Right kidney (tissue), 1 donor: ENCODE results near the gene SCG5.

ENCODE experiments used
- DNase-seq: peaks from one replicate; pipeline ENCODE4 v3.0.0-alpha.2; 2016

SCG5 gene

DNA sequence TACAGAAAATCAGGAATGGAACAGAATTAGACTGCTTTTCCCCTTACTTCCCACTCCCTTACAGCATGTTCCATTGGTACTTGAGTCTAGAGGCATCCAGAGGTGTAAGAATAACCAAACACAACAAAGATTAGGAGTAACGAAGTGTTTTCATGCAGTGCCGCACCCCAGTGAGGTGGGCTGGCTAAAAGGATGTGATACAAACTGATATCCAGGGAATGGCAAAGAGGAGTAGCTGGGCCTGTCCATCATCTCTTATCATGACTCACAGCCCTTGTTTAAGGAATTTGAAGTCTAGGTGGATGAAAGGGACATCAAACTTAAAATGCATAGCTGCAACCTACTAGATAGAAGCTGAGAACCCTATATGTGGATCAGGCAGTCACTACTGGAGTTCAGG lies 16.4 kb downstream of the SCG5 start:
- no peak for DNase-seq

DNA sequence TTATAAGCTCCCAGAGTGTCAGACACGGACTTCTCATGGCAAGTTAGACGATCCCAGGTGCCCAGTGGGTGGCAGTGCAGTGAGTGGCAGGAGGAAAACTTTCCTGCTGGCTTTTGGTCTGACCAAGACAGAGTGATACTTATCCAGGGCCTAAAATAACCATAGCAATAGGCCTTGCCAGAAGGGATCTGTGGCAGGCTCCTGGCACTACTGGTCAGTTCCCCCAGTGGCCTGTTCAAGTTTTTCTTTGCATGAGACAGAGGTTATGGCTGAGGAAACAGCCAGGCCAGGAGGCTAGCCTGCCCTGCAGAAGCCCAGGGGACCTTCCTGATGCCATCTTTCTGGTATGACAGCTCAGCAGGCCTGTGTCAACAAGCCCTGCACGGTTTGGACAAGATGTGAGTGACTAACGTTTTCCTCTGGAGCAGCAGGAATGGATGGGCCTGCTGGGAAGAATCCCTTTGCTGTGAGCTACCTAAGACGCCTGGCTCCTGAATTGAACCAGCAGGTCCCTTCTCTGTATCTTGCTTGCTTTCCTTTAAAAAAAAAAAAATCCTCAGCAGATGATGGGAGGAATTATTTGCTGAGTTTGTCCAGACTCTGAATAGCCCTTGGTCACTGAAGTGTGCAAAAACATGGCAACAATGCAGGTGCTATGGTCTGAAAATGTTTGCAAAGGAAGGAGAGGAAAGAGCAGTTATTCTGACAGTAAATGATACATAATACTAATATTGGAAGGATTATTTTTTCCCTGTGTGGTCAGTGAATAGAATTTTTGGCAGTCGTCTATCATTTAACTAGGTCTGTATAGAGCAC lies 18.0 kb downstream of the SCG5 start:
- no peak for DNase-seq

DNA sequence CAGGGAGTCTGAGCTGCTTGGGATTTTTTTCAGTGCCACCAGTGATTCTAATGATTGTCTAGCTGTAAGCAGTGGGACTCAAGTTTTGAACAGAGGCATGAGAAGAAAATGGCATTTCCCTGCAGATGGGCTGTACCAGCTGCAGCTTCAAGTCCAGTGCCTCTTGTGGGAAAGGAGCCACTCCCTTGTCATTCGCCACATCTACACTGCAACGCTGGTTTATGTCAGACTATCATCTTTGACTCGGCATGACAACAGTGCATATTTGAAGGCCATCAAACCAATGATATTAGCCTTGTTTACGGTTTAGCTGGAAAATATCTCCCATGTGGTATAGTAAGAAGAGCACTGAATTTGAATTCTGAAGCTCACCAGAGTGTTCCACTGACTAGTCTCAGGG lies 22.2 kb downstream of the SCG5 start:
- DNase-seq: no peak

DNA sequence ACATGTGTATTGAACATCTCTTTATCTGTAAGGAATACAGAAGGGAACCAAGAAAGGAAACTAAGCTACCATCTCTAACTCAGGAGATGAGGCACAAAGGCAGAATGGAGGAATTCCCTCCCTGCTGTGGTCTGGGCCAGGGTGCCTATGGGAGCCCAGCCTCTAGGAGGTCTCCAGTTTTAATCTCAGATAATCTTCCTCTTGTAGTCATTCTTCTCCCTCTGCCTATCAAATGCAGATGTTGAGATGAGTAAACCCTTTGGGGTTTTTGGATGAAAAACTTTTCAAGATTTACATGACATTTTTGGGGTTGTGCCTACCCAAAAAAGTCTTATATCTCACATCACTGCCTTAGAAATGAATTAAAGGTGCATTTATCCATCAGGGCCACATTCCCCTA lies 23.3 kb downstream of the SCG5 start:
- DNase-seq: no peak

DNA sequence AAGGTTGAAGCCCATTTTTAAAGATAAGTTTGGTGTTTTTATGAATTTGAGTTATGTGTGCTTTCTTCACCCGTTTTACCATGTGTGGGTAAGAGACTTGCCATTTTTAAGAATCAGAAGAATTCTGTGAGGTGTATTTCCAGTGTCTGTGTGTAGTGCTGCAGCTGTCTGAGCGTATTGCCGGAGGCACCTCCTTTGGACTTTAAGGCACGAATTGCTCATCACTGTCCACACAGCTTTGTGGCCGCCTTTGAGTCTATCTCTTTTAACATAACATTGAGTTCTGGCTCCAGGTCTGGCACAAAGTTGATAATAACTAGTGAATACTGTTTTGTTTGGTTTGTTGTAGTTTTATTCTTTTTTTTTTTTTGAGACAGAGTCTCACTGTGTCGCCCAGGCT lies 25.8 kb downstream of the SCG5 start:
- DNase-seq: no peak

DNA sequence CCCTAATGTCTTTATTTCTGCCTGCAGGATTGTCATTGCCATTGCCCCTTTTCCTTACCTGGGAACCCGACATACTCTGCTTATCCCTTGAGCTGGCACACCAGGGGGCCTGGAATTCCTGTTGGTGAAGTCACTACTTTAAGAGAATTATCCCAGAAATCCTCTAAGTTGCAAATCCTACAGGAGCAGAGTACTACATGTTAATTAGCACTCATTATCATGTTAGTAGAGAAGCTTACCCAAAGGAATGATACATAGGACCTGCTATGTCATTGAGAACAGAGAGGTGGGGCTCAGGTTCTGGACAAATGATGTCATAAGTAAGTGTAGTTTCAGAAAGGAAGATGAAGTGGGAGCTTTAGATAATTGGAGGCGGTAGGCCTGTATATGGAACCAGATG lies 27.4 kb downstream of the SCG5 start:
- no peak for DNase-seq

DNA sequence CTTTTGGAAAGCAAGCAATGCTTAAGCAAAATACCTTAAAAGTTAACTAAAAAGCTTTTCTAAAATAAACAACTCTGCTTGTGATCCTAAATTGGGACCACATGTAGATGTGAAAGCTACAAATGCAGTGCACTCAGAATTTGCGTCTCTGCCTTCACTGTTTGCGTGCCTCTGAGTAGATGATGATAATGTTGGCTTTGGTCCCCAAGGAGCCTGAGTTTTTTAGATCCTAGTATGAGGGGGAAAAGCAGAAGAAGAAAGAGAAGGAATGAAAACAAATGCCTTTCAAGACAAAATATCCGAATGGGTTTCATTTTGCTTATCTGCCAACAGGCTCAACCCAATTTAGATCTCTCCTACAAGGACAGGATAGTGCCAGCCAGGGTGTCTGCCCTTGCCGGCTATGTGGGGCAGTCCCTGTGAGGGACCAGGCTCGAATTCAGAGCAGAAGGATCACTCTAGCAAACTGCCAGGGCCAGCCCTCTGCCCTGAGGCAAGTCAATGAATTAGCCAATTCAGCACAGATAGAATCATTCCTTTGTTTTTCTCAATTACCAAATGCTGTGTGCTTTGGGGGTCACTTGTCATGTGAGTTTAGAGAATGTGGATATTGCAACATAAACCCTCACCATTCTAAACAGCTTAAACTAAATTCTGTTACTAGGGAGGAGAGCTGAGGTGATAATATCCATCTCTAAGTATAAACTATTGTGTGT lies 28.5 kb downstream of the SCG5 start:
- no peak for DNase-seq

DNA sequence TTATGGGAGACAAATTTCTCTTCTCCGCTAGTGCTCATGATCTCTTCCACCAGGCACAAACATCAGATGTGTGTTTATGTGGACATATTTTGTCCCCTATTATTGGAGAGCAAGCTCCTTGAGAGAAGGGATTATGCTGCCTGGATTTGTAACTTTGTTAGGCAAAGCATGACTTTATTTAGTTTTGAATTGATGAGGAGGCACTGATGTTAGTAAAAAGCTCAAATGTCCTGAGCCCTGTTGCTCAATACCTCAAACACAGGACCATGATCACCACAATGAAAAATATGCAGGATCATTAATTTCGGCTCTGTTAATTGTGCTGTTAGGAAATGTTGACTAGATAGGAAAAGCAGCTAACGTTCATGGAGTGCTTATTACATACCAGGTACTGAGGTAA lies 29.1 kb downstream of the SCG5 start:
- no peak for DNase-seq

DNA sequence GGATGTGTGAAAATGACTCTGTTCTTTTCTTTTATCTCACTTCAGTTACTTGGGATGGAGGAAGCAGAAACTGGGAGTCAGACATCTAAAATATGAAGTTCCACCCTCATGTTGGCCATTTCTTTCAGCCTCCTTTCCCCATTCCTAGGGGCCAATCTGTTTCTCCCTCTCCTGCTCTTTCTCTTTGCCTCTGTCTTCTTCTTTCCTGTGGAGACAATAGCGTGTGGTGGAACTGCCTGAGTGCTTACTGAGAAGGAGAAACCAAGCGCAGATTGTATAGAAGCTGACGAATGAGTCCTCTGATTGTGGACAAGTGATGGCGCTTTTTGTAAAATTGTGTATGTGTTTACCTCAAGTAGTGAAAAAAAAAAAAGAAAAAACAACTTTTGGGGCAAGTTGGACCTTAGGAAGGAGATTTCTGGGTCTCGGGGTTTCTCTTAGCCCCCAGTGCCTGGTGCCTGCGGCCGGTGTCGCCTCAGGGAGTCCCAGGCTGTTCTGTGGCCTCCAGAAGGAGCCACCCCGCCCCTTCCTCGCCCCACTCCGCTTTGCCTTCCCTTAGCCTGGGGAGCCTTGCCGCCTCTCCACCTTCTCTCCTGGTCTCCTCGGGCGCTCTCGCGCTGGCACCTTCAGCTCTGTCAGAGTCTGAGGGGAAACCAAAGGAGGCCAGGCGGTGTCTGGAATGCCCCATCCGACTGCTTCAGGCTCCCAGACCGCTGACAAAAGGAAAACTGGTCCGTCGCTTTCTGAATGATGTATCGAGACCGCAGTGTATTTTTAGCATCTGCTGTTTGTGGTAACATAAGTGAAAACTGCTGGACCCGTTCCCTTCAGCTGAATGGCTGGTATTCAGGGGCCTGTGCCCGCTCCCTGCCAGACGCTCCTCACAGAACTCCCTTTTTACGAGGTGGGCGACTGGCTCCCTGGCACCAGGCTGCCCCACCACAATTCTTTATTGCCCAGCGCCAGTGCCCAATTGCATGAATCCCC lies 30.1 kb downstream of the SCG5 start:
- DNase-seq: no peak

DNA sequence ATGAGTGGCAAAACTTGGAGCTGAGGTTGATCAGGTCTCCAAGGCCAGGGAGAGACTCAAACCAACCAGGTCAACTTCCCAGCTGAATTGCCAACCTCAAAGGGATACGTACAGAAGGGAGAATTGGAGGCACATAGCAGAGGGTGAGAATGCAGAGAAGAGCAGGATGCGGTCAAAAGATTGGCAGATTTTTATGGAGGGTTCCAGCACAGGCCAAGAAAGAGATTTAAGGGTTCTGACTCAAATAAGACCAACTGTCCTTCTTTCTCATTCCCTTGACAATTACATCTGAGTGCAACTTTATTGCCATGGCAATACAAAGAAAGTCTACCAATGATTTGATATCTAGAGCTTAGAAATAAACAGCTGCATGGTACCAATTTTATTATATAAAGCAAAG lies 33.2 kb downstream of the SCG5 start:
- DNase-seq: no peak

DNA sequence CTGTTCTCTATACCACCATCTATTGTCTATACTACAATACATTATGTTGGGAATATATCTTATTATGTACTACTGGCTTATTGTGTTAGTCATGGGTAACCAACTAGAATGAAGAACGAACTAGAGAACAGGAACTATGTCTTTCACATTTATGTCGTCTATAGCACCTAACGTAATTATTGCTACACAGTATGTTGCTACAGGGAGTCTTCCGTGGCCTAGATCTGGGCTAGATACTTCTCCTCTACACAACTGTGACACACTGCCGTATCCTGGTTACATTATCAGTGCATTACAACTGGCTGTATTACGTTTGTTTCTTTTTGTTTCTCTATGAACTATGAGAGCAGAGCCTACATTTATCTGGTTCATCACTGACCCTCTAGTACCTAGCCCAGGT lies 34.0 kb downstream of the SCG5 start:
- no peak for DNase-seq

DNA sequence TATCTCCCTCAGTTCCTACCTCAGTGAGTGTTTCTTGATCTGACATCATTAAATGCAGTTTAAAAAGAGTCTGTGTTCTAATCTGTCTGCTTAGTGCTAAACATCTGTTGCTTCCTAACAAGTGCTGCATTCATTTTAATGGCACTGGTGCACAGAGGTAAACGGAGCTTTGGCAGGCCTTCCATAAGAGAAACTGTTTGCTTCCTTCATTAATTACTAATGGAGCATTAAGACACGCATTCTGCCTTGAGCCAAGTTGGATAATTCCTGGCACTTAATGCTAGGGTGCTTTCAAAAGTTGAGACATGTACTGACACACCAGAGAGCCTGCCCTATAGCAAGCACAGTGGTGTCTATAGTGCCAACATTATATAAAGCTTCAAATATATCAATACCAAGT lies 34.7 kb downstream of the SCG5 start:
- no peak for DNase-seq

DNA sequence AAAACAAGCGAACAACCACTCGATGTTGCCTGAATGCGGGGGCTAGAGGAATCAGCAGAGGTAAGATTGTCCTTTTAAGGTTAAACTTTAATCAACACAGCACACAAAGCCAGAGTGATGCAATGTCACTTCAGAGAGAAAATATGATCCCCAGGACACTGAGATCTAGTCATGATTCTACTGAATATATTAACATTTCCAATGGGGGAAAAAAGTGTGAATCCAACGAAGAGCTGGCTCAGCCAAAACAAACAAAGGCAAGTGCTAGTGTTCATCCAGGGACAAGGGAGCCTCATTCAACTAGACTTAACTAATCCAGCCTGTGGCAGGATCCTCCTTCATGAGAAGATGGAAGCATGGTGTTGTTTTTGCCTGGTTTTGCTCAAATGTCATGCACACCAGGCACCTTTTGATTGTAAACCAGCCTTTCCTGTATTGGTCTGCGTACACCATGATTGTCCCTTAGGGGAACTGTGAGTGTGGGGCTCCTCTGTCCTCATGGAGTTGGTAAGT lies 35.8 kb downstream of the SCG5 start:
- no peak for DNase-seq

DNA sequence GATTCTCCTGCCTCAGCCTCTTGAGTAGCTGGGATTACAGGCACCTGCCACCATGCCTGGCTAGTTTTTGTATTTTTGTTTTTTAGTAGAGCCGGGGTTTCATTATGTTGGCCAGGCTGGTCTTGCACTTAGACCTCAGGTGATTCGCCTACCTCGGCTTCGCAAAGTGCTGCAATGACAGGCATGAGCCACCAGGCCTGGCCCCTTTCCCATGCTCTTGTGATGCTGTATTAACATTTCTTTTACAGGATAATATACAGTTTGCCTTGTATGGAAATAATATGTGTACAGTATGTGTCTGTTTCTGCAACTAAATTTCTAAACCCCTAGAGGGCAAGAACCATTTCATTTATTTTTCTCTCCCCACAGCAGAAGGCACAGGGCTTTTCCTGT lies 37.8 kb downstream of the SCG5 start:
- no peak for DNase-seq

DNA sequence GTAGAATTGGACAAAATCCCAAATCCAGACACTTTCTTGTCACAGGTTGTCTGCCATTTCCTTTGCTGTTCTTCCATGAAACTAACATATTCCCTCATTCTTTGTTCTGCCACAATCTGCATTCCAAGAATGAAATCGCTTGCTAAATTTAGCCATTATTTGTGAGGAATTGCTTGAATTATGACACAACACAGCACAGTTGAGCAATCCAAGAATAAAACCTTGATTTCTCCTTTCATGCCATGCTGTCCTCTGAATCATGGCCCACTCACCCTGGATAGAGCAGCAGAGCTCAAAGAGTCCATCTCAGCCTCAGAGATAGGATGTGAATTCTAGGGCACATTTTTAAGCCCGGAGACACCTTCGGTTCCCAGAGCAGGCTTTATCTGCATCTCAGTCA lies 41.1 kb downstream of the SCG5 start:
- no peak for DNase-seq

DNA sequence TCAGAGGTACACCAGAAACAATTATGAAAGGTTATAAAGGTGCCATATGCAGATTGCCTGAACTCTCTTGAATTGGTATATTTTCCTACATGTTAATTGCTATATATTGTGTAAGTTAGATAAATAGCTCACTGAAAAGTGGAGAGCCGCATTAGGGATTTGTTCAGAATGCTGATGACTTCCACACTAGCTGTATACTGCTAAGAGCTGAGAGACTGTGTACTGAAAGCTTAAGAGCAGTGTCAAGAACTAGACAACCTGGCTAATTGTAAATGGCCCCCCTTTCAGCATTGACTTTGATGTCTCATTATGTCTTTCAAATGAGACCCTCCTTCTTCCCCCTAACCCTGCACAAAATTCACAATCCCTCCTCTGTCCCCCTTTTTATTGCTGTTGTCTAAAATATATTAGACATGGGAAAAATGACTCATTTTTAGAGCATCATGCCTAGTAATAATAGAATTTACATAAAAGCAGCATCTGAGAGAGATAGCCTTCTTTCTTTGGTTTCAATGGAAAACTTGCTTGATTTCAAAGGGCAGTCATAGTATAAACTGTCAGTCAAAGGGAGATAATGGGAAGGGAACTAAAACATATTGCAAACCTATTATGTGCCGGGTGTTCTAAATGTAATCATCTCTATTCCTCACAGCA lies 41.6 kb downstream of the SCG5 start:
- DNase-seq: no peak

DNA sequence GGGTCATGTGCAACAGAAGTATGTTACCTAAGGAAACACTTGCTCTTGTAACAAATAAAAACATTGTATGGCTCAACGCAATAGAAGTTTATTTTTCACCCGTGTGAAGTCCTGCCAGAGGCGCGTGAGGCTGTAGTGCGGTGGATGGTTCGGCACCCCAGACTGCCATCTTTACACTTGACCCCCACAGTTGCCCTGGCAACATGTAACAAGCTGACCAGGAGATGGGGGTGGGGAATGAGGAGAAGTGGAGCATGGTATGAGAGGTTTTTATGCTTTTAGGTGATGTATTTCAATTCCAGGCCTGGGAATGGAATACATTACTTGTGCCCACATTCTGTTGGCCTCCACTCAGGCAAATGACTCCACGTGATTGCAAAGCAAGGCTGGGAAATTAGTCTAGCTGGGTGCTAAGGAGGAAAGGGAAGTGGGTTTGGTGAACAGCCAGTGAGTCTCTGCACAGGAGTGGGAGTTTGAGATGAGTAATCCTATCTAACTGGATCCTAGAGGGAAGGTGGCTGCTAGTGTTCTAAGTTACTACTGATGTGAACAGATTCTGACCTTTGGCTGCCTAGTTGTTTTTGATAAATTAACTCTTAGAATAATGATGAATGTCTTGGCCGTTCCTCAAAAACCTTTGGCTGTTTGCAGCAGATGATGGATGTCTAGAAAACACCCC lies 42.5 kb downstream of the SCG5 start:
- DNase-seq: no peak

DNA sequence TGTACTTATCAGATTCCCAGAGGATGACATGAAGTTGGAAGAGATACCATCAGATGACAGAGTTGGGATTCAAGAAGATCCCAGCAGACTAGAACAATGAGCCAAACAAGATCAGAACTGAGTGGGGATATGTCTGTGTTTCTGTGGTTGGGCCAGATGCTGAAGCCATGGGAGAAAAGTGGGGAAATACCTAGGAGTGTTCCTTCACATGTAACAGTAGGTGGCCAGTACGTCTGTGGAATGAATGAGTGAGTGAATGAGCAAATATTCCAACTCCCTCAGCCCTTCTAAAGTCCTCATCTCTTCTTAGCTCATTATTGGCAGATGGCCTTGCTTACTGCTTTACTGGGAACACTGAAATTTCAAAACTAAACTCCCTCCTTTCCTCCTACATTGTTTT lies 44.1 kb downstream of the SCG5 start:
- DNase-seq: no peak

DNA sequence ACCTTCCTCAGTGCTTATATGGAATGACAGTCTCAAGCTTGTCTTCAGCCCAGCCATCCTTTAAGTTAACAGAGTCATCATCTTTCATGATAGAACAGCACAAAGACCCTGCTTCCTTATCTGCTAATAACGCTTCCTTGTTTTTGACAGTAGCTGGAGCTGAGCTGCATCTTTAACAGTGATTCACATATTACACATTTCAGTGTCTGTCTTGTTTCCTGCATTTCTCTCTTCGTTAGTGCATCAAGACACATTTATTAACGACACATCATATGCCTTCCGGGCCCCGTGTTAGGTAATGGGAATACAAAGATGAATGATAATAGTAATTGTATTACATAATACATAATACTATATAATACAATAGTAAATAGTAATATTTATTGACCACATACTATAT lies 46.0 kb downstream of the SCG5 start:
- no peak for DNase-seq

DNA sequence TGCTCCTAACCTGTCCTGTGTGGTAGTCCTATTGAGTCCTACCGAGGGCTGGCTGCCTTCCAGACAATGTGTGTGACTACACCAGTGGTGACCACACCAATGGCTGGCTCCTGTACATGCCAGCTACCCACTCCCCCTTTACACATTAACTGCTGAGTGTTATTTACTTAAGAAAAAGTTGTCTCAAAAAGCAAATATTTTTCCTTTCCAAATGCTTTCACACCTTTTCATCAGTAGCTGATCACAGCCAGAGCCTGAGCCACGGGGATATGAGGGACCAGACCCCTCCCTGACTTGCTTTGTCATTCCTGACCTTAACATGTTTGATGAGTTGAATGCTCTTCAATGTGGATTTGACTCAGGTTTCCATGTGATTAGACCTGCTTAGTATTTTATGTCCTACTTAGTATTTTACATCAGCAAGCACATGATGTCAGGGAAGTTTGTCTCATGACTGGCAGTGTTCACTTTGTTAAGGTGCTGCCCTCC lies 46.7 kb downstream of the SCG5 start:
- no peak for DNase-seq

DNA sequence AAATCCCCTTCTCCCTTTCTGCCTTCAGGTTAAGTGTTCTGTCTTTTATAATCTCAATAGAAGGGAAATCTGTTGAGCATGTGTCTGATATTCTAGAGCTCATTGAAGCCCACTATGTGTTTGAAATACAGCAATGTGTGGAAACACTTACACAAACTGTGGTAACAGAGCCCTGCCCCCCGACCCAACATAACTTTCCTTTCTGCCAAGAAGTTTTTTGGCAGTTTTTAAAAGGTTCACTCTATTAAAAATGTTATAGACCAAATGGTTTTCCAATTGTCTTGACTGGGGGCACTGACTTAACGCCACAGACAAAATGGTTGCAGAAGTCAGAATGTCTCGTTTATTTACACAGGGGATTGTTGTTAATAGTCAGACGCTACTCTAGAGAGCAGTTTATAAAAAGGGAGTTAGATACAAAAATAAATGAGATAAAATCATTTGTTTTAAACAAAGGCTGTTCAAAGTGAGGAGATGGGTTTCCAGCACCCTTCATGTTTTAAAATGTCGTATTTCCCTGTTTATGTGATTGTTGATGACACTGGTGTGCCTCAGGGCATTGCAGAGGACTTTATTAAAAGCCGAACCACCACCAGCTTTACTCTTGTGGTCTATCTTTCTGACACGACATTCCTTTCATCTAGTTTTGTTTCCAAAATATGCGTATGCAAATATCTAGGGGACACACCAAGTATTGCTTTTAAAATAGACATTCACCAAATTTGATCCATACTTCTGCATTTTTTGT lies 49.6 kb downstream of the SCG5 start:
- DNase-seq: no peak
